ENCODE results near the gene SLC2A9. TPM values are rescaled to one million over a fixed set of nuclear protein-coding genes. Genes with fewer than 3 reads are reported as not detected.

SLC2A9 gene
- total and polyA plus RNA-seq, 2 donors (not counting 1 experiment from before 2014, with no cell fraction given) = 2.3 to 3.9 TPM

GRCh38 chr4:9894644-9895332, 126.5 kb downstream of the SLC2A9 start:
- TF ChIP-seq CTCF (conservative IDR thresholded peaks at IDR 0.05 in 1 of 2, IDR thresholded peaks at IDR 0.05 in 1 of 2; ENCODE audit: low read depth in 1 of 2, low read length in 2 of 2) (no peak), EZH2 (IDR thresholded peaks at IDR 0.05; ENCODE audit: low read length, missing control alignments) (no peak)
- H3K4me2 ChIP-seq (ENCODE audit: extremely low read depth, insufficient read depth, low read length) = no peak overlapping the region
- no peaks in the 10 kb centered on the region for H3K27me3 ChIP-seq (ENCODE audit: control insufficient read depth, insufficient read depth, low read length)
- H4K20me1 ChIP-seq (ENCODE audit: control insufficient read depth, extremely low read depth, insufficient read depth, low read length) = no peaks in the 10 kb centered on the region
- H3K4me3 ChIP-seq (replicated peaks in 1 of 4; ENCODE audit: control extremely low read depth in 1 of 4, insufficient read depth in 1 of 4, low read depth in 3 of 4, low read length in 4 of 4) = no peak overlapping the region
- H3K9ac ChIP-seq (ENCODE audit: insufficient read depth, low read length) = no peak overlapping the region
- no peaks in the 10 kb centered on the region for H3K79me2 ChIP-seq (ENCODE audit: control insufficient read depth, insufficient read depth, low read length)
- no peaks in the 10 kb centered on the region for H3K36me3 ChIP-seq (ENCODE audit: control insufficient read depth, insufficient read depth, low read length)
- DNase-seq (ENCODE audit: low read depth in 2 of 2) = no peak
- no peaks in the 10 kb centered on the region for H3K4me1 ChIP-seq (ENCODE audit: control insufficient read depth, extremely low read depth, insufficient read depth, low read length)
- no peak overlapping the region for H3K27ac ChIP-seq (ENCODE audit: insufficient read depth, low read length)
- no peaks in the 10 kb centered on the region for H3K9me3 ChIP-seq (ENCODE audit: control insufficient read depth, insufficient read depth, low read depth, low read length)
- H2AFZ ChIP-seq (ENCODE audit: low read length) = no peak overlapping the region

GRCh38 chr4:9893329-9894108, 127.8 kb downstream of the SLC2A9 start:
- Histone ChIP-seq H3K27ac (ENCODE audit: insufficient read depth, low read length) (no peak overlapping the region), H3K27me3 (ENCODE audit: control insufficient read depth, insufficient read depth, low read length) (no peaks in the 10 kb centered on the region), H2AFZ (ENCODE audit: low read length) (no peak overlapping the region), H3K4me3 (replicated peaks in 1 of 4; ENCODE audit: control extremely low read depth in 1 of 4, insufficient read depth in 1 of 4, low read depth in 3 of 4, low read length in 4 of 4) (no peak overlapping the region), H3K9ac (ENCODE audit: insufficient read depth, low read length) (no peak overlapping the region), H3K4me1 (ENCODE audit: control insufficient read depth, extremely low read depth, insufficient read depth, low read length) (no peaks in the 10 kb centered on the region), H3K9me3 (ENCODE audit: control insufficient read depth, insufficient read depth, low read depth, low read length) (no peaks in the 10 kb centered on the region), H3K4me2 (ENCODE audit: extremely low read depth, insufficient read depth, low read length) (no peak overlapping the region), H3K79me2 (ENCODE audit: control insufficient read depth, insufficient read depth, low read length) (no peaks in the 10 kb centered on the region), H4K20me1 (ENCODE audit: control insufficient read depth, extremely low read depth, insufficient read depth, low read length) (no peaks in the 10 kb centered on the region), H3K36me3 (ENCODE audit: control insufficient read depth, insufficient read depth, low read length) (no peaks in the 10 kb centered on the region)
- no peak for TF ChIP-seq EZH2 (IDR thresholded peaks at IDR 0.05; ENCODE audit: low read length, missing control alignments)
- no peak for TF ChIP-seq CTCF (conservative IDR thresholded peaks at IDR 0.05 in 1 of 2, IDR thresholded peaks at IDR 0.05 in 1 of 2; ENCODE audit: low read depth in 1 of 2, low read length in 2 of 2)
- DNase-seq (ENCODE audit: low read depth in 2 of 2) = no peak

DNA sequence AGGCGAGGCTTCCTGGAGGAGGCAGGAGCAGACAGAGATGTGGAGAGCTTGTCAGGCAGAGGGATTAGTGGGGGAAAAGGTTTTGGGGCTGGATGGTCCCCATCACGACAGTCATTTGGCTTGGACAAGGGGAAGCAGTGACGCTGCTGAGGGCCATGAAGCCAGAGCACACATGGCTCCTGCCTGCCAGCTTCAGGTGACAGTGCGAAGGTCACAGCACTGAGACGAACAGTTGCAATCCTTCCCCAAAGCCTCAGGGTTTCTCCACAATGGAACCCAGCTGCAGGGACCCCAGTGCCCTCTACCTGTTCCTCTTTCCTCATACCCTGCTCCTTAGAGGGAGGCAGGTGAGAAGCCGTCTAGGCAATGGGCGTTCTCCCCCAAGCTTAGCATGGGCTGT, 129.6 kb downstream of the SLC2A9 start:
- no peaks in the 10 kb centered on the region for H4K20me1 ChIP-seq (ENCODE audit: control insufficient read depth, extremely low read depth, insufficient read depth, low read length)
- no peaks in the 10 kb centered on the region for H3K79me2 ChIP-seq (ENCODE audit: control insufficient read depth, insufficient read depth, low read length)
- no peaks in the 10 kb centered on the region for H3K4me1 ChIP-seq (ENCODE audit: control insufficient read depth, extremely low read depth, insufficient read depth, low read length)
- H3K27me3 ChIP-seq (ENCODE audit: control insufficient read depth, insufficient read depth, low read length) = no peaks in the 10 kb centered on the region
- H3K36me3 ChIP-seq (ENCODE audit: control insufficient read depth, insufficient read depth, low read length) = no peaks in the 10 kb centered on the region
- no peaks in the 10 kb centered on the region for H3K9me3 ChIP-seq (ENCODE audit: control insufficient read depth, insufficient read depth, low read depth, low read length)
- DNase-seq (ENCODE audit: low read depth in 2 of 2) = no peak
- TF ChIP-seq CTCF (conservative IDR thresholded peaks at IDR 0.05 in 1 of 2, IDR thresholded peaks at IDR 0.05 in 1 of 2; ENCODE audit: low read depth in 1 of 2, low read length in 2 of 2) (no peak), EZH2 (IDR thresholded peaks at IDR 0.05; ENCODE audit: low read length, missing control alignments) (no peak)
- H3K4me2 ChIP-seq (ENCODE audit: extremely low read depth, insufficient read depth, low read length) = no peak overlapping the region
- no peak overlapping the region for H2AFZ ChIP-seq (ENCODE audit: low read length)
- H3K4me3 ChIP-seq (replicated peaks in 1 of 4; ENCODE audit: control extremely low read depth in 1 of 4, insufficient read depth in 1 of 4, low read depth in 3 of 4, low read length in 4 of 4) = no peak overlapping the region
- H3K9ac ChIP-seq (ENCODE audit: insufficient read depth, low read length) = no peak overlapping the region
- no peak overlapping the region for H3K27ac ChIP-seq (ENCODE audit: insufficient read depth, low read length)
